GM11168 (cell line): ENCODE results near the gene DCLRE1B.

Experiments
- in situ Hi-C: fragments of 300-500 bp; cut with MboI; formaldehyde crosslinking; loops from one replicate; pipeline ENCODE4 v1.12.0; 2022; ENCODE audit warnings: low sequenced_read_pairs; ENCODE audit not compliant: unreplicated experiment

DCLRE1B gene

GRCh38 chr1:113918243-113918642 is 13.1 kb downstream of the DCLRE1B start:
- in situ Hi-C loops: no loop called here

GRCh38 chr1:113922957-113923356 is 17.8 kb downstream of the DCLRE1B start:
- in situ Hi-C loops: no loop called here

GRCh38 chr1:113924473-113924872 is 19.3 kb downstream of the DCLRE1B start:
- in situ Hi-C loops: no loop called here

- in situ Hi-C loops: no loop called here
Measured at GRCh38 chr1:113928187-113928930, 23.2 kb downstream of the DCLRE1B start.

- in situ Hi-C loops: no loop called here
Measured at GRCh38 chr1:113928941-113929749, 24.0 kb downstream of the DCLRE1B start, which contains the start of gene HIPK1. TSS of gene HIPK1 (plus strand) at chr1:113929324.

GRCh38 chr1:113929750-113930498 is 24.8 kb downstream of the DCLRE1B start:
- in situ Hi-C loops: no loop called here

GRCh38 chr1:113930499-113931161 is 25.5 kb downstream of the DCLRE1B start:
- in situ Hi-C loops: no loop called here

- in situ Hi-C loops: no loop called here
Measured at GRCh38 chr1:113931451-113931851, 26.3 kb downstream of the DCLRE1B start.

- in situ Hi-C loops: no loop called here
Measured at GRCh38 chr1:113934006-113934405, 28.9 kb downstream of the DCLRE1B start.

- in situ Hi-C loops: no loop called here
Measured at GRCh38 chr1:113934511-113935055, 29.5 kb downstream of the DCLRE1B start.

GRCh38 chr1:113935176-113935575 is 30.1 kb downstream of the DCLRE1B start:
- in situ Hi-C loops: no loop called here

- in situ Hi-C loops: no loop called here
Measured at GRCh38 chr1:113935970-113936369, 30.8 kb downstream of the DCLRE1B start.

GRCh38 chr1:113937146-113937545 is 32.0 kb downstream of the DCLRE1B start:
- in situ Hi-C loops: no loop called here

GRCh38 chr1:113938192-113938591 is 33.1 kb downstream of the DCLRE1B start:
- in situ Hi-C loops: no loop called here

- in situ Hi-C loops: no loop called here
Measured at GRCh38 chr1:113940365-113941244, 35.5 kb downstream of the DCLRE1B start.

- in situ Hi-C loops: no loop called here
Measured at GRCh38 chr1:113941245-113941559, 36.1 kb downstream of the DCLRE1B start.

- in situ Hi-C loops: no loop called here
Measured at GRCh38 chr1:113942527-113942926, 37.4 kb downstream of the DCLRE1B start.

GRCh38 chr1:113943028-113943811 is 38.1 kb downstream of the DCLRE1B start:
- in situ Hi-C loops: no loop called here
